GM08714 (cell line): Measurements from ENCODE around the gene SUCLG2.

Source experiments
- H3K4me3 ChIP-seq: fragments of 200-500 bp; sonication (Bioruptor generic); 2 replicates; pipeline ENCODE4 v1.5.1; 2014; ENCODE audit warnings: mild to moderate bottlenecking, low read length, inconsistent platforms
- ZNF274 ChIP-seq: IDR thresholded peaks from 2 replicates; pipeline ENCODE4 v1.6.1; 2012; ENCODE audit warnings: mild to moderate bottlenecking, low read depth, low read length

The SUCLG2 gene

DNA sequence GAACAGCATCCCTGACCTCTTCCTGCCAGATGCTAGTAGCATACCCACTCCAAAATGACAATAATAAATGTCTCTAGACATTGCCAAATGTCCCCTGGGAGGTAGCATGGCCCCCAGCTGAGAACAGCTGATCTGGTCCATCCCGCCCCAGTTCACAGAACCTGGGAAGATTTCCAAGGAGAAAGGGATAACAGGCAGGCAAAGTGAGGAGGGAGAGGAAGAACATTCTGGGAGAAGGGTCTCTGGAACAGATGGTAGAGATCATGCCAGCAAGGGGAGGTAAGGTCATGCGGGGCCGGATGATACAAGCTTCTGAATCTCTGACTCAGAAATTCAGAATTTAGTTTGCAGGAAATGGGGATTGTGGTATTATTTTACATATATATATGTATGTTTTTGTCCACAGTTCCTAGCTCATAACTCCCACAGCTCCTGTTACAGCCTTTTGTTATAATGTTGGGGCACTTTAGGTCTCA, 192.7 kb downstream of the SUCLG2 start:
- no peak overlapping the region for H3K4me3 ChIP-seq
- TF ChIP-seq ZNF274: no peak

DNA sequence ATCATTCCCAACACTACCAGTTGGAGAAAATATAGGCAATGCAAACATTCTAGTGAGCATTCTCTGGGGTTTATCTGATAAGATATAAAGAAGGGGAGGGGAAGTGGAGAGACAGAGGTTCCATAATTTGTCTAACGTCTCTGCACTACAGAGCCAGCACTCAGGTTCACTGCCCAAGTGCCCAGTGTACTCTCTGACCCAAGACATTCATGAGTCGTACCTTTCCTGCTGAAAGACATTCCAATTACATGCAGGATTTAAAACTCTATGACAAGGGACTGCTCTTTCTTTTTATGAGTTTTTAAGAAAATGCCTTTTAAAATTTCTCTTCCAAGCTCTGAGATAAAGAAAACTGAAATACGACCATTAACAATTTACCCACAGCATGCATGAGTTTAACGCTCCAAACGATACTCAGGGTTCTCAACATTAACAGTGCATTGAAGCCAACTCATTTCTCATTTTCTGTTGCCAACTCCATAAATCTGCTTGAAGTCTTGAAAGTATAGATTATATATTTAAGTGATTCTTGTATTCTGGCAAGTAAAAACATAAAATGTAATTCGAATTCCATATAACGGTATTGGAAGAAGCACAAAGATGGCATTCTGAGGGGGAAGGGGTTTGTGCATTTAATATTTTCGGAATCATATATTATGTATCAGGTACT, 193.4 kb downstream of the SUCLG2 start:
- no peak overlapping the region for H3K4me3 ChIP-seq
- TF ChIP-seq ZNF274: no peak

DNA sequence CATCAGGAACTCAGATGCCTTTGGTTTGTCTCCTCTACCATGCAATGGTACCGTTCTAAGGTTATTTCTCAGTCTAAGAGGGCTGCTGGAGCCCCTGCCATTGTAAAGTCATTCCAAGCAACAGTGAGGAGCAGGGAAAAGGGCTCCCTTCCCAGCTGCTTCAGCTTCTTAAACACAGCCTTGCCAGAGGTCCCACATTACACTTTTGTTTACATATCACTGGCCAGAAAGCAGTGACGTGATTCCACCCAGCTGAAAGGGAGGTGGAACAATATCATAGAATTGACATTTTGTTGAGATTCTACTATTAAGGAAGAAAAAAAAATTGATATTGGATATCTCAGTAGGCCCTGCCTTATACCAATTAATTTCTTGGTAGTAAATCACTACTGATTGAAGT, 194.6 kb downstream of the SUCLG2 start:
- no peak for TF ChIP-seq ZNF274
- no peak overlapping the region for H3K4me3 ChIP-seq

DNA sequence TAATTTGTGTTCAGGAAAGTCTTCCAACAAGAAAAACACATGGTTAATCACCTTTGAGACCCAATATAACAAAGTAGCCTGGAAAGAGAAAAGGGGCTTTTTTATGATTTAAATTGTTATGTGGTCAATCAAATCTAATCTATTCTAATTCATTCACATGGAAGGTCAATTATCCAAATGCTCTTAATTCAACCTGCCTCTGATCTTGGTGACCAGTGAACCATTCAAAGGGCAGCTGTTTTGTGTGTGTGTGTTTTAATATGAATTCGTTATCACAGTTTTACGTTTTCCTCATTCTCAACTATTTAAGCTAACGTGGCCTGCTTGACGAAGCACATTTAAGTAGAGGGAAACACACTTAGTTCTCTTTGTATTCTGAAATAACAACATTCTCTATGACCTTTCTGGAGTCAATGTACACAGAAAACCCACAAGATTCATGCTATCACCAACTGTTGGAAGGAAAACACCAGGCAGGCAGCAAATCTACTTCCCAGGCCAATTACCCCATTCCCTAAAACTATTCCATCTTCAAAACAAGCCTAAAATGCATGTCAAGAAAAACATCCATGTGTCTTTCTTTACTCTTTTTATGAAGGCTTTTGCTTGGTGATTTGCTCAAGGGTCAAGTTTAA, 195.4 kb downstream of the SUCLG2 start:
- no peak overlapping the region for H3K4me3 ChIP-seq
- TF ChIP-seq ZNF274: no peak

DNA sequence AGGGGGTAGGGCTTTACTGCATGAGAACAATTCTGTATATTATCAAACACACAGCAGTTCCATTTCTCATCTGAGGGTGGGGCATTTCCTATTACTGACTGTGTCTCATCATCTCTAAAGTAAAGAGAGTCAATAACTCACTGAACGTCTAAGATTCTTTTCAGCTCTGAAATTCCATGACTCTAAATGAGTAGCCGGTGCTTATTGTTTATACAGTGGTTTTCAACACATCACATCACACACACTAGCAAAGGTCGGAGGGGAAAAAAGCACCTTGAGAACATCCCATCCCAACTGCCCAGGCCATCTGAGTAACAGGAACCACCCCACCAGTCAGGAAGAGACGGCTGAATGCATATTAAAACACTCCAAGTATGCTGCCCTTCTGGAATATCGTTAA, 196.0 kb downstream of the SUCLG2 start:
- no peak for TF ChIP-seq ZNF274
- H3K4me3 ChIP-seq: no peak overlapping the region

DNA sequence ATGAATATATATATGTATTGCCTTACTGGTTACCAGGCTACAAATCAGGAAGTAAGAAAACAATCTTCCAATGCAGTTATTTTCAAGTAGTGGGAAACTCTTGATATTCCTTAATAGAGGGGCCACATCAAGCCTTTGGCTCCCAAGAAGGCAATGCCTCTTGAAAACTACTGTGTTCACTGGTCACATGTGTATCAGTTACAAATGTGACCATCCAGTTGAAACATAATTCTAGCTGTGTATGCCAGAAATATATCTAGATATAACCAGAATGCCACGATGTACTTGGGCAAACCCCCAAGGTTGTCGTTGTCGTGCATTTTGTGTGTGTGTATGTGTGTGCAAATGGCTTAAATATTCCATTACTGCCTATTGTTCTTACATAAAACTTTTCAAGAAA, 200.8 kb downstream of the SUCLG2 start:
- TF ChIP-seq ZNF274: no peak
- H3K4me3 ChIP-seq: no peak overlapping the region

DNA sequence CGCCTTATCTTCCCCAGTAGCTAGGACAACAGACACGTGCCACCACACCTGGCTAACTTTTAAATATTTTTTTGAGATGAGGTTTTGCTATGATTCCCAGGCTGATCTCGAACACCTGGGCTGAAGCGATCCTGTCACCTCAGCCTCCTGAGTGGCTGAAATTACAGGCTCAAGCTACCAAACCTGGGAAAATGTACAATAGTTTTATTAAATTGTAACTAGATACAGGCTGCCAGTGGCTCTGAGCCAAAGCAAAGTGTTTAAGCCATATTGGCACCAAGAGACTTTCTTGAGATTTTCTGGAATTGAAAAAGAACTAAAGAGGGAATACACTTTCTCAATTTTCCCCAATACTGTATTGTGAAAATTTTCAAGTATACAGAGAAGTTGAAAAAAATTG, 204.3 kb downstream of the SUCLG2 start:
- TF ChIP-seq ZNF274: no peak
- H3K4me3 ChIP-seq: no peak overlapping the region

GRCh38 chr3:67447393-67447792, 207.0 kb downstream of the SUCLG2 start:
- TF ChIP-seq ZNF274: no peak
- H3K4me3 ChIP-seq: no peak overlapping the region

DNA sequence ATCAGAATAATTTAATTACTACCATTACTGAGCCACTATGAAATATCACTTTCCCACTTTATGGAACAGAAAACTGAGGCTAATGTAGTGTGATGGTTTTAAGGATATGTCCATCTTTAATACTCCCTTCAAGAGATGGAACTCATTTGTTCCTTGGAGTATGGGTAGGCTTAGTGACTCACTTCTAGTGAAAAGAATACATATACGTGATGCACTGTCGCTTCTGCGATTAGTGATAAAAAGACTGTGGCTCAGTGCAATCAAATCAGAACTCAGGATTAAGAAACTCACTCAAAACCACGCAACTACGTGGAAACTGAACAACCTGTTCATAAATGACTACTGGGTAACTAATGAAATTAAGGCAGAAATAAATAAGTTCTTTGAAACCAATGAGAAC, 216.6 kb downstream of the SUCLG2 start:
- no peak overlapping the region for H3K4me3 ChIP-seq
- no peak for TF ChIP-seq ZNF274

GRCh38 chr3:67437090-67437489, 217.3 kb downstream of the SUCLG2 start:
- TF ChIP-seq ZNF274: no peak

GRCh38 chr3:67433109-67433508, 221.3 kb downstream of the SUCLG2 start:
- TF ChIP-seq ZNF274: no peak
- H3K4me3 ChIP-seq: no peak overlapping the region

More at GRCh38 chr3:67437090-67437489, 217.3 kb downstream of the SUCLG2 start:
- no peak overlapping the region for H3K4me3 ChIP-seq

DNA sequence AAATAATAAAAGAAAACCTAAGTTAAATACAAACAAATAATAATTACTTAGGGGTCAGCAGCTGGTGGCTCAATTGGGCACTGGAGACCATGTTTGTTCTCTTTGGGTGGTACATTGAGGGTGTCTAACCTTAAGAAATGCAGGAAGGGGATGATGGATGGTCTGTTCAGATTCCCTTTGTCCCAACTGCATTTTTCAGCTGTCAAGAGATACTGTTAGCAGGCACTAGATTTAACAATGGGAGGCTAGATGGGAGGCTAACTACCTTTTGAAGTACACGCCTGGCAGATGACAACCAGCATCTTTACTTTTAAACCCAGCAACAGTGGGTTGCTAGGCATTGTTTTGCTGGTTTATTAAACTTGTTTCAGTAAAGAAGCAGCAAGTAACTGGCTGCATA, 222.5 kb downstream of the SUCLG2 start:
- H3K4me3 ChIP-seq: no peak overlapping the region
- no peak for TF ChIP-seq ZNF274

DNA sequence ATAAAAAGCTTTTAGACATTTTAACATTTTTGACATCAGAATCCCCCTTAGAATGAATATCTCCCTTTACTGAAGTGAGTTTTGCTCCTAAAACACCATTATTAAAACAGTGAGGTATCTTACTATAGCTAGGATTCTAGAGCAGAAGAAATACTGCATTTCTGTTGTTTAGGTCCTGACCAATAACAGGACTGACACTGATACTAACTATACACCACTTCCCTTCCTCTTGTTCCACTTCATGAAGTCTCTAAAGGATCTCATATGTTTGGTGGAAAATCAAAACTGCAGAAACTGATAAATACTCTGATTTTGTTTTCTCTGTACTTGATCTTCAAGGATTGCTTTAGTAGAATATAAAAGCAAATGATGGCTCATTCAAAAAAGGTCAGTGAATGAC, 230.7 kb downstream of the SUCLG2 start:
- no peak overlapping the region for H3K4me3 ChIP-seq
- no peak for TF ChIP-seq ZNF274

DNA sequence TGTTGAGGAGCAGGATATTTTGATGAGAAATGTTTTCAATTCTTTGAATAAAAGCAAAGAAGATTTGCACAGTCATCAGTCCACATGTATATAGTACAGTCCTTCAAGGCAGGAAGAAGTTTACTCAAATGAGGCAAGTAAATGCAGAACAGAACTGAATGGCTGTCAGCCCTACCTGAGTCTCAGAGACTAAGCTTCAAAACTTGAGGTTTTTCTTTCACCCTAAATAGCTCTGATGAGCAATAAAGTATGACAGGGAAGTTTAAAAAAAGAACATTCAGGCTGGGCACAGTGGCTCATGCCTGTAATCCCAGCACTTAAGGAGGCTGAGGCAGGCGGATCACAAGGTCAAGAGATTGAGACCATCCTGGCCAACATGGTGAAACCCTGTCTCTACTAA, 232.5 kb downstream of the SUCLG2 start:
- no peak for TF ChIP-seq ZNF274
- no peak overlapping the region for H3K4me3 ChIP-seq

DNA sequence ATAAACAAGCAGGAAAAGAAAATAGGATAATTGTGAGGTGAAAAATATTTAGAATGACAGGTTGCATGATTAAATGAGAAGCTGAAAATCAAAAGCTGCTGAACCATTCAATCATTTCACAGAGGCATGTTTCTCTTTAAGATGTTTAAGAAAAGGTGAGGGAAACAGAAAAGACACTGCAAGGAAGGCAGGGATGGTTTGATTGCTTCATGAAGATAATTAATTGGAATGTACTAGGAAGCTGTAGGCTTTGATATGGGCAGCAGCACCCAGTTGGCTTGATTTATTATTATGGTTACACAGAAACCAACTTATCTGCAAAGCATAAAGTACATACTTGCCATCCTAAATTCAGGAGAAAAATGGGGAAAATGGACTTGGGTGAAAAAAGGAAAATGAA, 234.6 kb downstream of the SUCLG2 start:
- no peak for TF ChIP-seq ZNF274
- H3K4me3 ChIP-seq: no peak overlapping the region

GRCh38 chr3:67419218-67419529, 235.2 kb downstream of the SUCLG2 start:
- no peak for TF ChIP-seq ZNF274
- H3K4me3 ChIP-seq: no peak overlapping the region
